H9 (cell line): Measurements from ENCODE around the gene ADGRL3. TPM values are rescaled to one million over a fixed set of nuclear protein-coding genes. Genes with fewer than 3 reads are reported as not detected.

Source experiments
- DNase-seq: peaks from one replicate; pipeline ENCODE4 v3.0.0-alpha.2; 2017
- H2AFZ ChIP-seq: one replicate; pipeline ENCODE4 v1.6.1; 2013; ENCODE audit warnings: mild to moderate bottlenecking, low read length, control low read depth, moderate library complexity
- H2AK5ac ChIP-seq: 2 replicates; pipeline ENCODE4 v1.6.1; 2013; ENCODE audit warnings: low read length, control low read depth, mixed read lengths; ENCODE audit not compliant: insufficient read length
- H2BK120ac ChIP-seq: one replicate; pipeline ENCODE4 v1.6.1; 2013; ENCODE audit warnings: low read depth, mild to moderate bottlenecking, low read length, control low read depth, inconsistent platforms; ENCODE audit not compliant: poor library complexity, severe bottlenecking
- H2BK12ac ChIP-seq: 2 replicates; pipeline ENCODE4 v1.6.1; 2013; ENCODE audit warnings: low read length, control low read depth, mixed read lengths, low read depth; ENCODE audit not compliant: insufficient read length
- H2BK15ac ChIP-seq: 2 replicates; pipeline ENCODE4 v1.6.1; 2013; ENCODE audit warnings: low read depth, low read length, control low read depth
- H2BK20ac ChIP-seq: one replicate; pipeline ENCODE4 v1.6.1; 2013; ENCODE audit warnings: low read depth, mild to moderate bottlenecking, low read length, control low read depth, inconsistent platforms; ENCODE audit not compliant: poor library complexity, severe bottlenecking
- H2BK5ac ChIP-seq: 2 replicates; pipeline ENCODE4 v1.6.1; 2013; ENCODE audit warnings: low read length, control low read depth, mixed read lengths; ENCODE audit not compliant: insufficient read length
- H3K14ac ChIP-seq: 2 replicates; pipeline ENCODE4 v1.6.1; 2013; ENCODE audit warnings: low read length, control low read depth; ENCODE audit not compliant: insufficient read depth
- H3K18ac ChIP-seq: 2 replicates; pipeline ENCODE4 v1.6.1; 2013; ENCODE audit warnings: low read depth, mild to moderate bottlenecking, mixed read lengths, low read length, control low read depth; ENCODE audit not compliant: insufficient read length
- H3K23ac ChIP-seq: 2 replicates; pipeline ENCODE4 v1.6.1; 2013; ENCODE audit warnings: low read length, control low read depth, mixed read lengths, low read depth; ENCODE audit not compliant: insufficient read length
- H3K23me2 ChIP-seq: 2 replicates; pipeline ENCODE4 v1.6.1; 2013; ENCODE audit warnings: low read depth, mild to moderate bottlenecking, mixed read lengths, low read length, control low read depth; ENCODE audit not compliant: insufficient read length, poor library complexity, severe bottlenecking
- H3K27ac ChIP-seq: 2 replicates; pipeline ENCODE4 v1.5.1; 2013; ENCODE audit warnings: low read length, control low read depth, mixed read lengths, low read depth; ENCODE audit not compliant: insufficient read length
- H3K27me3 ChIP-seq: 2 replicates; pipeline ENCODE4 v1.6.1; 2013; ENCODE audit warnings: low read length, control low read depth, inconsistent platforms; ENCODE audit not compliant: insufficient read depth
- H3K4ac ChIP-seq: 2 replicates; pipeline ENCODE4 v1.6.1; 2013; ENCODE audit warnings: low read depth, mild to moderate bottlenecking, control low read depth, inconsistent platforms, low read length, moderate library complexity
- H3K4me1 ChIP-seq: 2 replicates; pipeline ENCODE4 v1.6.1; 2013; ENCODE audit warnings: low read length, control low read depth, inconsistent platforms; ENCODE audit not compliant: insufficient read depth
- H3K4me2 ChIP-seq: 2 replicates; pipeline ENCODE4 v1.6.1; 2013; ENCODE audit warnings: low read length, control low read depth, mixed read lengths; ENCODE audit not compliant: insufficient read length, insufficient read depth
- H3K56ac ChIP-seq: 2 replicates; pipeline ENCODE4 v1.6.1; 2013; ENCODE audit warnings: low read depth, mild to moderate bottlenecking, mixed read lengths, low read length, control low read depth; ENCODE audit not compliant: insufficient read length
- H3K79me1 ChIP-seq: 2 replicates; pipeline ENCODE4 v1.6.1; 2013; ENCODE audit warnings: low read depth, mild to moderate bottlenecking, moderate library complexity, low read length, control low read depth, inconsistent platforms; ENCODE audit not compliant: insufficient read depth, poor library complexity, severe bottlenecking
- H3K79me2 ChIP-seq: 2 replicates; pipeline ENCODE4 v1.6.1; 2013; ENCODE audit warnings: low read length, control low read depth, inconsistent platforms; ENCODE audit not compliant: insufficient read depth
- H3K9ac ChIP-seq: 2 replicates; pipeline ENCODE4 v1.6.1; 2013; ENCODE audit warnings: low read length, control low read depth, mixed read lengths; ENCODE audit not compliant: insufficient read length; ENCODE audit errors: extremely low read depth
- H3K9me3 ChIP-seq: one replicate; pipeline ENCODE4 v1.6.1; 2013; ENCODE audit warnings: low read depth, low read length, inconsistent platforms; ENCODE audit not compliant: control insufficient read depth
- H3T11ph ChIP-seq: one replicate; pipeline ENCODE4 v1.6.1; 2013; ENCODE audit warnings: mild to moderate bottlenecking, low read length, control low read depth, inconsistent platforms
- H4K20me1 ChIP-seq: one replicate; pipeline ENCODE4 v1.6.1; 2013; ENCODE audit not compliant: control insufficient read depth, insufficient read length, insufficient read depth
- H4K5ac ChIP-seq: 2 replicates; pipeline ENCODE4 v1.6.1; 2013; ENCODE audit warnings: low read depth, mild to moderate bottlenecking, mixed read lengths, low read length, control low read depth; ENCODE audit not compliant: insufficient read length
- H4K8ac ChIP-seq: replicated peaks from 2 replicates; pipeline ENCODE4 v1.6.1; 2013; ENCODE audit warnings: low read length, control low read depth, mixed read lengths, low read depth; ENCODE audit not compliant: insufficient read length
- H4K91ac ChIP-seq: 2 replicates; pipeline ENCODE4 v1.6.1; 2013; ENCODE audit warnings: low read depth, mild to moderate bottlenecking, moderate library complexity, mixed read lengths, low read length, control low read depth; ENCODE audit not compliant: insufficient read length
- H3K27ac Mint-ChIP-seq, 3 experiments: 2 replicates in 2 of 3; 3 replicates in 1 of 3; pipeline ENCODE4 v1.8.0; 2020 to 2021; ENCODE audit warnings: mixed read lengths in 3 of 3, mild to moderate bottlenecking in 1 of 3, moderate library complexity in 1 of 3
- H3K27me3 Mint-ChIP-seq: 2 replicates; pipeline ENCODE4 v1.8.0; 2021; ENCODE audit warnings: low read depth, mild to moderate bottlenecking, moderate library complexity, mixed read lengths
- H3K36me3 Mint-ChIP-seq, 3 experiments: 2 replicates in 2 of 3; 3 replicates in 1 of 3; pipeline ENCODE4 v1.8.0; 2020 to 2021; ENCODE audit warnings: low read depth in 3 of 3, mixed read lengths in 3 of 3; ENCODE audit not compliant: insufficient read depth in 1 of 3
- H3K4me1 Mint-ChIP-seq, 2 experiments: 2 replicates each; pipeline ENCODE4 v1.8.0; 2020; ENCODE audit warnings: mixed read lengths in 2 of 2
- H3K4me3 Mint-ChIP-seq, 2 experiments: 2 replicates in 1 of 2; 3 replicates in 1 of 2; pipeline ENCODE4 v1.8.0; 2020 to 2021; ENCODE audit warnings: mild to moderate bottlenecking in 2 of 2, mixed read lengths in 2 of 2, moderate library complexity in 1 of 2
- H3K9me3 Mint-ChIP-seq, 2 experiments: 2 replicates in 1 of 2; 3 replicates in 1 of 2; pipeline ENCODE4 v1.8.0; 2020; ENCODE audit warnings: mild to moderate bottlenecking in 2 of 2, mixed read lengths in 2 of 2, moderate library complexity in 1 of 2
- CTCF ChIP-seq: fragments of 200-600 bp; sonication (generic); conservative IDR thresholded peaks from 3 replicates; pipeline ENCODE4 v1.8.0; 2021; ENCODE audit warnings: antibody characterized with exemption, mild to moderate bottlenecking
- WGBS: extraction: QIAGEN DNeasy Blood & Tissue Kit; methylation state at CpG from one replicate; pipeline ENCODE4 v1.1.7; 2013; ENCODE audit warnings: missing lambda C conversion rate, low lambda C conversion rate, mixed read lengths; ENCODE audit not compliant: insufficient read length; ENCODE audit errors: extremely low coverage; 5-methylcytosine and 5-hydroxymethylcytosine counted together
- total RNA-seq: library from RNA; stranded (reverse); gene quantifications from 2 replicates; pipeline ENCODE4 v1.2.1, GENCODE V29; 2021

Gene ADGRL3
- total RNA-seq, 1 experiment from 2014 or later = 5.9 TPM

GRCh38 chr4:61300266-61300844 lies 100.2 kb downstream of the ADGRL3 start:
- no peak overlapping the region for H2AK5ac ChIP-seq
- H3K27ac ChIP-seq = no peak overlapping the region
- no peaks in the 10 kb centered on the region for H3K27me3 ChIP-seq
- Mint-ChIP-seq H3K36me3 (no peaks in the 10 kb centered on the region), H3K27ac (peak overlapping the region in 1 of 3 experiments; percentile 80; a peak in 2 of 7 replicates), H3K4me1 (peaks cover 25 to 59% of the 10 kb centered on the region in 2 experiments), H3K27me3 (no peaks in the 10 kb centered on the region), H3K4me3 (no peak overlapping the region), H3K9me3 (no peaks in the 10 kb centered on the region)
- H2BK15ac ChIP-seq = no peak overlapping the region
- no peaks in the 10 kb centered on the region for H3K23me2 ChIP-seq
- no peak overlapping the region for H3K4ac ChIP-seq
- no peak overlapping the region for H3K56ac ChIP-seq
- H3K14ac ChIP-seq = no peak overlapping the region
- no peak overlapping the region for H4K5ac ChIP-seq
- H2BK20ac ChIP-seq = peak overlapping the region; percentile 26
- H3K4me1 ChIP-seq = peaks cover 4% of the 10 kb centered on the region; the same call in 1 of the 2 replicates
- no peaks in the 10 kb centered on the region for H3K79me1 ChIP-seq
- H3K9me3 ChIP-seq = no peaks in the 10 kb centered on the region
- no peak overlapping the region for H2BK12ac ChIP-seq
- H4K91ac ChIP-seq = no peak overlapping the region
- H3K79me2 ChIP-seq = no peaks in the 10 kb centered on the region
- H3T11ph ChIP-seq = no peak overlapping the region
- H3K18ac ChIP-seq = no peak overlapping the region
- H2BK5ac ChIP-seq = no peak overlapping the region
- no peak overlapping the region for H2BK120ac ChIP-seq
- H4K20me1 ChIP-seq = no peaks in the 10 kb centered on the region
- no peak overlapping the region for H3K23ac ChIP-seq
- WGBS = no CpG with 5 or more reads among the region's 2 CpGs
- DNase-seq = no peak
- H4K8ac ChIP-seq = no peak overlapping the region
- H2AFZ ChIP-seq = no peak overlapping the region
- H3K9ac ChIP-seq = no peak overlapping the region
- no peak for TF ChIP-seq CTCF
- H3K4me2 ChIP-seq = no peak overlapping the region
